Mammary epithelial cell (primary cell): Measurements from ENCODE around the gene KDM4C.

ENCODE experiments used
- CTCF ChIP-seq, 2 donors: IDR thresholded peaks in 1 of 2; conservative IDR thresholded peaks in 1 of 2; 2 replicates each; pipeline ENCODE4 v1.5.1; 2011 to 2012; ENCODE audit warnings: inconsistent platforms in 2 of 2, low read length in 2 of 2, mild to moderate bottlenecking in 2 of 2, control low read depth in 1 of 2, low read depth in 1 of 2; ENCODE audit not compliant: insufficient read depth in 1 of 2; ENCODE audit errors: extremely low read depth in 1 of 2
- EZH2 ChIP-seq: IDR thresholded peaks from 2 replicates; pipeline ENCODE4 v1.6.1; 2012; ENCODE audit warnings: low read length, inconsistent platforms, borderline replicate concordance

DNA sequence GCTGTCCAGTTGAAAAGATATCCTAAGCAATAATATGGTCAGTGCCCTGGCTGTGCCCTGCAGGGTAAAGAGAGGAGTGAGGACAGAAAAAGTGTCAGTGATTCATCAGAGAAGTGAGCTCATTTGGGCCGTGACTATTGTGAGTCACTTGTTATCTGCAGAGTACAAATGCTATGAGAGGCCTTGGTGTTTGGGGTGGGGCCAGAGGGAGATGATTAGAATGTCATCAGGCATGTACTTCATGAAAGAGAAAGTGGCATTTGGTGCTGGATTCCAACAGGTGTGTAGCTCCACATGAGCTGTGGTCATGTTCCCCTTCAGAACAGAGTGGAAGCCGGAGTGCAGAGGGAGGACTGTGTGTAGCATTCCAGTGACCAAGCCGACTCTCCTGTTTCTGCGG lies 174.1 kb downstream of the KDM4C start:
- no peak for TF ChIP-seq CTCF (conservative IDR thresholded peaks at IDR 0.05 in 1 of 2, IDR thresholded peaks at IDR 0.05 in 1 of 2; ENCODE audit: extremely low read depth in 1 of 2, insufficient read depth in 1 of 2, low read depth in 1 of 2, low read length in 2 of 2)
- no peak for TF ChIP-seq EZH2
